Liver (tissue), 9 donors: ENCODE results near the gene TECPR1. TPM values are rescaled to one million over a fixed set of nuclear protein-coding genes. Genes with fewer than 3 reads are reported as not detected.
A peak's percentile ranks its signal among the peaks of the same experiment; 100 is the strongest.

ENCODE experiments used
- DNase-seq: peaks from one replicate; pipeline ENCODE4 v3.0.0-alpha.2; 2017; ENCODE audit warnings: low spot score
- H3K27ac ChIP-seq, 2 donors: one replicate each; pipeline ENCODE4 v1.7.0; 2013; ENCODE audit warnings: inconsistent platforms in 2 of 2, low read length in 2 of 2, control low read depth in 1 of 2, low read depth in 1 of 2, mild to moderate bottlenecking in 1 of 2
- H3K27me3 ChIP-seq, 4 donors: one replicate each; pipeline versions ENCODE4 v1.6.1 to v1.7.0; 2013; ENCODE audit warnings: low read length in 3 of 4, inconsistent platforms in 1 of 4, mild to moderate bottlenecking in 1 of 4, moderate library complexity in 1 of 4; ENCODE audit not compliant: control insufficient read depth in 4 of 4, insufficient read depth in 4 of 4
- H3K36me3 ChIP-seq, 4 donors: one replicate each; pipeline versions ENCODE4 v1.6.1 to v1.7.0; 2013; ENCODE audit warnings: low read length in 3 of 4, mild to moderate bottlenecking in 3 of 4, low read depth in 1 of 4, moderate library complexity in 1 of 4; ENCODE audit not compliant: control insufficient read depth in 4 of 4, insufficient read depth in 3 of 4
- H3K4me1 ChIP-seq, 4 donors: one replicate each; pipeline versions ENCODE4 v1.6.1 to v1.7.0; 2013; ENCODE audit warnings: low read length in 3 of 4, mild to moderate bottlenecking in 3 of 4, moderate library complexity in 1 of 4; ENCODE audit not compliant: control insufficient read depth in 4 of 4, insufficient read depth in 4 of 4
- H3K4me3 ChIP-seq, 3 donors: one replicate each; pipeline versions ENCODE4 v1.6.1 to v1.7.0; 2013; ENCODE audit warnings: low read length in 3 of 3, control low read depth in 1 of 3, low read depth in 1 of 3, mild to moderate bottlenecking in 1 of 3
- H3K9ac ChIP-seq, 2 donors: one replicate each; pipeline ENCODE4 v1.7.0; 2013; ENCODE audit warnings: low read length in 2 of 2, mild to moderate bottlenecking in 2 of 2, moderate library complexity in 2 of 2, control low read depth in 1 of 2, low read depth in 1 of 2
- H3K9me3 ChIP-seq, 4 donors: one replicate each; pipeline versions ENCODE4 v1.6.1 to v1.7.0; 2013; ENCODE audit warnings: low read length in 3 of 4; ENCODE audit not compliant: control insufficient read depth in 4 of 4
- ATF3 ChIP-seq: IDR thresholded peaks from 2 replicates; pipeline ENCODE4 v1.6.1; 2016; ENCODE audit warnings: antibody characterized with exemption
- CTCF ChIP-seq: fragments of 150-350 bp; IDR thresholded peaks from 2 replicates; pipeline ENCODE4 v1.5.1; 2017; ENCODE audit warnings: improper control_type of control experiment, low read depth, low read length; ENCODE audit not compliant: missing input control
- EGR1 ChIP-seq, 2 donors: IDR thresholded peaks; 2 replicates each; pipeline ENCODE4 v1.6.1; 2016 to 2018; ENCODE audit warnings: antibody characterized with exemption in 2 of 2, low read depth in 2 of 2
- FOXA1 ChIP-seq: IDR thresholded peaks from 2 replicates; pipeline ENCODE4 v1.6.1; 2016; ENCODE audit warnings: antibody characterized with exemption
- FOXA2 ChIP-seq: IDR thresholded peaks from 2 replicates; pipeline ENCODE4 v1.6.1; 2016; ENCODE audit warnings: antibody characterized with exemption
- GABPA ChIP-seq, 2 donors: IDR thresholded peaks in 1 of 2; conservative IDR thresholded peaks in 1 of 2; 2 replicates each; pipeline ENCODE4 v1.6.1; 2016; ENCODE audit warnings: antibody characterized with exemption in 2 of 2, mild to moderate bottlenecking in 1 of 2, moderate library complexity in 1 of 2
- HNF4A ChIP-seq, 2 donors: conservative IDR thresholded peaks; 2 replicates each; pipeline ENCODE4 v1.6.1; 2016; ENCODE audit warnings: antibody characterized with exemption in 2 of 2, mild to moderate bottlenecking in 2 of 2
- HNF4G ChIP-seq: IDR thresholded peaks from 2 replicates; pipeline ENCODE4 v1.6.1; 2016; ENCODE audit warnings: antibody characterized with exemption
- JUND ChIP-seq, 2 donors: IDR thresholded peaks; 2 replicates each; pipeline ENCODE4 v1.6.1; 2016; ENCODE audit warnings: antibody characterized with exemption in 2 of 2
- MAX ChIP-seq: IDR thresholded peaks from 2 replicates; pipeline ENCODE4 v1.6.1; 2016; ENCODE audit warnings: antibody characterized with exemption
- NR2F2 ChIP-seq: IDR thresholded peaks from 2 replicates; pipeline ENCODE4 v1.6.1; 2016; ENCODE audit warnings: antibody characterized with exemption
- RAD21 ChIP-seq, 2 donors: IDR thresholded peaks; 2 replicates each; pipeline ENCODE4 v1.6.1; 2016; ENCODE audit warnings: antibody characterized with exemption in 2 of 2, mild to moderate bottlenecking in 2 of 2
- REST ChIP-seq: IDR thresholded peaks from 2 replicates; pipeline ENCODE4 v1.6.1; 2016; ENCODE audit warnings: antibody characterized with exemption, mild to moderate bottlenecking
- RXRA ChIP-seq, 2 donors: IDR thresholded peaks; 2 replicates each; pipeline ENCODE4 v1.6.1; 2017 to 2018; ENCODE audit warnings: antibody characterized with exemption in 2 of 2, mild to moderate bottlenecking in 1 of 2
- SP1 ChIP-seq: IDR thresholded peaks from 2 replicates; pipeline ENCODE4 v1.6.1; 2018; ENCODE audit warnings: antibody characterized with exemption, mild to moderate bottlenecking
- TAF1 ChIP-seq: conservative IDR thresholded peaks from 2 replicates; pipeline ENCODE4 v1.6.1; 2016; ENCODE audit warnings: antibody characterized with exemption, mild to moderate bottlenecking
- YY1 ChIP-seq: IDR thresholded peaks from 2 replicates; pipeline ENCODE4 v1.6.1; 2016; ENCODE audit warnings: antibody characterized with exemption, mild to moderate bottlenecking
- ZBTB33 ChIP-seq: IDR thresholded peaks from 2 replicates; pipeline ENCODE4 v1.6.1; 2016; ENCODE audit warnings: antibody characterized with exemption
- WGBS: extraction: QIAGEN DNeasy Blood & Tissue Kit; methylation state at CpG from one replicate; pipeline ENCODE4 v1.1.7; 2013; 5-methylcytosine and 5-hydroxymethylcytosine counted together
- polyA plus RNA-seq, 2 donors: library from polyadenylated mRNA; stranded (reverse) in 1 of 2; unstranded in 1 of 2; fragments of 200-250 nt in 1 of 2; fragments of >200 nt in 1 of 2; fragmentation: Nextera tagmentation in 1 of 2; extraction: Ambion mirVana in 1 of 2; gene quantifications; one replicate each; pipeline versions ENCODE4 v1.2.1 to v1.2.3, GENCODE V29; 2013 to 2015
- total RNA-seq, 2 donors: library from RNA; depleted of rRNA; stranded (reverse); fragments of >200 nt; gene quantifications; one replicate each; pipeline ENCODE4 v1.2.3, GENCODE V29; 2014
- donor health status: healthy.
- donor health status: healthy.
- donor health status: healthy.
- donor health status: healthy.
- donor health status: healthy.

Gene TECPR1
- total and polyA plus RNA-seq, 4 donors, result 3.3 to 16.3 (median 7.8) TPM

- peaks cover 0 to 5% (median 2%) of the 10 kb centered on the region in 4 donors for H3K36me3 ChIP-seq
- TF ChIP-seq EGR1 (IDR thresholded peaks at IDR 0.05; ENCODE audit: low read depth in 2 of 2), result no peak
- no peak for TF ChIP-seq YY1
- TF ChIP-seq MAX, result no peak
- no peak for TF ChIP-seq ZBTB33
- TF ChIP-seq ATF3, result no peak
- no peak for TF ChIP-seq RAD21 (IDR thresholded peaks at IDR 0.05)
- TF ChIP-seq HNF4G, result no peak
- TF ChIP-seq JUND (IDR thresholded peaks at IDR 0.05), result no peak
- TF ChIP-seq CTCF, result no peak
- no peak for TF ChIP-seq REST
- TF ChIP-seq RXRA (IDR thresholded peaks at IDR 0.05), result no peak
- TF ChIP-seq SP1, result no peak
- TF ChIP-seq FOXA1, result no peak
- TF ChIP-seq FOXA2, result no peak
- TF ChIP-seq TAF1, result no peak
- no peak for TF ChIP-seq NR2F2
- no peak for TF ChIP-seq HNF4A (conservative IDR thresholded peaks at IDR 0.05)
- no peak for TF ChIP-seq GABPA (IDR thresholded peaks at IDR 0.05 in 1 of 2, conservative IDR thresholded peaks at IDR 0.05 in 1 of 2)
- 81% methylated on average over 21 of the region's 21 CpGs for WGBS
- H3K9me3 ChIP-seq, result no peaks in the 10 kb centered on the region
- H3K4me3 ChIP-seq, result peak overlapping the region in 1 of 3 donors; percentile 88
- DNase-seq, result no peak
- H3K9ac ChIP-seq, result peak overlapping the region in 1 of 2 donors; percentile 62
- peak overlapping the region; percentile 83 to 87 for H3K27ac ChIP-seq
- no peaks in the 10 kb centered on the region for H3K27me3 ChIP-seq
- H3K4me1 ChIP-seq, result peaks cover 35 to 68% (median 51%) of the 10 kb centered on the region in 4 donors
Measured at GRCh38 chr7:98285157-98286092, 33.4 kb upstream of the TECPR1 start.
